Endodermal cell (in vitro differentiated cells): ENCODE data around the gene SCUBE2. TPM values are rescaled to one million over a fixed set of nuclear protein-coding genes. Genes with fewer than 3 reads are reported as not detected.

Experiments
- DNase-seq: peaks from one replicate; pipeline ENCODE4 v3.0.0-alpha.2; 2017
- H3K27ac ChIP-seq: 2 replicates; pipeline ENCODE4 v1.5.1; 2013; ENCODE audit warnings: mild to moderate bottlenecking, low read depth, low read length, moderate library complexity
- H3K27me3 ChIP-seq: 2 replicates; pipeline ENCODE4 v1.6.1; 2013; ENCODE audit warnings: mild to moderate bottlenecking, low read length, moderate library complexity; ENCODE audit not compliant: insufficient read depth, control insufficient read depth, poor library complexity, severe bottlenecking
- H3K36me3 ChIP-seq: 2 replicates; pipeline ENCODE4 v1.7.0; 2013; ENCODE audit warnings: mild to moderate bottlenecking, low read length, moderate library complexity; ENCODE audit not compliant: control insufficient read depth, insufficient read depth
- H3K4me1 ChIP-seq: one replicate; pipeline ENCODE4 v1.7.0; 2013; ENCODE audit warnings: low read length; ENCODE audit not compliant: control insufficient read depth, insufficient read depth
- H3K4me3 ChIP-seq: 2 replicates; pipeline ENCODE4 v1.5.1; 2013; ENCODE audit warnings: mild to moderate bottlenecking, low read length, moderate library complexity
- H3K9ac ChIP-seq: 2 replicates; pipeline ENCODE4 v1.6.1; 2013; ENCODE audit warnings: mild to moderate bottlenecking, low read length, moderate library complexity; ENCODE audit not compliant: poor library complexity, severe bottlenecking; ENCODE audit errors: extremely low read depth
- H3K9me3 ChIP-seq: 2 replicates; pipeline ENCODE4 v1.6.1; 2013; ENCODE audit warnings: mild to moderate bottlenecking, low read length, moderate library complexity; ENCODE audit not compliant: control insufficient read depth
- H3K27ac Mint-ChIP-seq: 2 replicates; pipeline ENCODE4 v1.8.0; 2020; ENCODE audit warnings: mixed read lengths
- H3K27me3 Mint-ChIP-seq: 2 replicates; pipeline ENCODE4 v1.8.0; 2021; ENCODE audit warnings: mild to moderate bottlenecking, mixed read lengths; ENCODE audit not compliant: insufficient read depth
- H3K36me3 Mint-ChIP-seq: 2 replicates; pipeline ENCODE4 v1.8.0; 2020; ENCODE audit warnings: low read depth, mixed read lengths
- H3K4me1 Mint-ChIP-seq: 2 replicates; pipeline ENCODE4 v1.8.0; 2020; ENCODE audit warnings: mixed read lengths
- H3K4me3 Mint-ChIP-seq: 2 replicates; pipeline ENCODE4 v1.8.0; 2020; ENCODE audit warnings: mild to moderate bottlenecking, moderate library complexity, mixed read lengths
- H3K9me3 Mint-ChIP-seq: 2 replicates; pipeline ENCODE4 v1.8.0; 2020; ENCODE audit warnings: mild to moderate bottlenecking, mixed read lengths
- WGBS, 2 experiments: methylation state at CpG; one replicate each; pipeline versions ENCODE4 v1.1.5 to v1.1.7; 2013; ENCODE audit warnings: missing lambda C conversion rate in 2 of 2, mixed read lengths in 1 of 2; ENCODE audit not compliant: insufficient coverage in 1 of 2, insufficient read length in 1 of 2; 5-methylcytosine and 5-hydroxymethylcytosine counted together
- total RNA-seq, 2 donors: library from RNA; stranded (reverse); fragmentation: NEBNext Ultra II Directional in 1 of 2; extraction: Animal tissue kit (Norgen Biotek cat#: 25700) in 1 of 2; gene quantifications; 2 replicates in 1 of 2; 3 replicates in 1 of 2; pipeline ENCODE4 v1.2.1, GENCODE V29; 2021
- TF ChIP-seq, protein P1 (sequence below): fragments of 200-600 bp; sonication (generic); conservative IDR thresholded peaks from 2 replicates; pipeline ENCODE4 v1.5.0; 2021; ENCODE audit warnings: antibody characterized with exemption, mild to moderate bottlenecking

Gene SCUBE2
- total RNA-seq, 2 donors from 2014 or later, result 1.5 to 2.0 TPM

DNA sequence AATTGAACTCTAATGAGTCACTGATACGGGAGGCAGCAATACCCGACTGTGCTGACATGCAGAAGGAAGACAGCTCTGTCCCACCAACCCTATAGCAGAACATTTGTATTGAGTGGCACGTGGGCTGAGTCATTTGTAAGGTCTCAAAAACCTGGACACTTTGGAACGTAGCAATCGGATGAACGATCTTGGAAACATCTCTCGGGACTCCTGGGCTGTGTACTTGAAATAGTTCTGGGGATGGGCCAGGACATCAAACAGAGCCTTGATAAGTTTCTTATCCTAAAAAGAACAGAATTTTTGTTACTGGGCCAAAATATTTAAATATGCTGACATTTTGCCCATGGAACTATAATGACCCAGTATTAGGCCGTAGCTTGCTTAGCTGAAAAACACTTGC lies 70.5 kb downstream of the SCUBE2 start:
- H3K4me1 ChIP-seq, result no peaks in the 10 kb centered on the region
- H3K9ac ChIP-seq, result no peak overlapping the region
- Mint-ChIP-seq H3K4me3 (no peak overlapping the region), H3K36me3 (no peaks in the 10 kb centered on the region), H3K27ac (no peak overlapping the region), H3K9me3 (no peaks in the 10 kb centered on the region), H3K27me3 (peaks cover 3% of the 10 kb centered on the region), H3K4me1 (no peaks in the 10 kb centered on the region)
- WGBS, 2 experiments, result 89 to 93% methylated on average over 7 to 8 of the region's 8 CpGs
- H3K4me3 ChIP-seq, result no peak overlapping the region
- H3K36me3 ChIP-seq, result no peaks in the 10 kb centered on the region
- no peaks in the 10 kb centered on the region for H3K27me3 ChIP-seq
- H3K27ac ChIP-seq, result no peak overlapping the region
- TF ChIP-seq, protein P1, sequence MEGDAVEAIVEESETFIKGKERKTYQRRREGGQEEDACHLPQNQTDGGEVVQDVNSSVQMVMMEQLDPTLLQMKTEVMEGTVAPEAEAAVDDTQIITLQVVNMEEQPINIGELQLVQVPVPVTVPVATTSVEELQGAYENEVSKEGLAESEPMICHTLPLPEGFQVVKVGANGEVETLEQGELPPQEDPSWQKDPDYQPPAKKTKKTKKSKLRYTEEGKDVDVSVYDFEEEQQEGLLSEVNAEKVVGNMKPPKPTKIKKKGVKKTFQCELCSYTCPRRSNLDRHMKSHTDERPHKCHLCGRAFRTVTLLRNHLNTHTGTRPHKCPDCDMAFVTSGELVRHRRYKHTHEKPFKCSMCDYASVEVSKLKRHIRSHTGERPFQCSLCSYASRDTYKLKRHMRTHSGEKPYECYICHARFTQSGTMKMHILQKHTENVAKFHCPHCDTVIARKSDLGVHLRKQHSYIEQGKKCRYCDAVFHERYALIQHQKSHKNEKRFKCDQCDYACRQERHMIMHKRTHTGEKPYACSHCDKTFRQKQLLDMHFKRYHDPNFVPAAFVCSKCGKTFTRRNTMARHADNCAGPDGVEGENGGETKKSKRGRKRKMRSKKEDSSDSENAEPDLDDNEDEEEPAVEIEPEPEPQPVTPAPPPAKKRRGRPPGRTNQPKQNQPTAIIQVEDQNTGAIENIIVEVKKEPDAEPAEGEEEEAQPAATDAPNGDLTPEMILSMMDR, result no peak
- DNase-seq, result no peak
- H3K9me3 ChIP-seq, result no peaks in the 10 kb centered on the region

DNA sequence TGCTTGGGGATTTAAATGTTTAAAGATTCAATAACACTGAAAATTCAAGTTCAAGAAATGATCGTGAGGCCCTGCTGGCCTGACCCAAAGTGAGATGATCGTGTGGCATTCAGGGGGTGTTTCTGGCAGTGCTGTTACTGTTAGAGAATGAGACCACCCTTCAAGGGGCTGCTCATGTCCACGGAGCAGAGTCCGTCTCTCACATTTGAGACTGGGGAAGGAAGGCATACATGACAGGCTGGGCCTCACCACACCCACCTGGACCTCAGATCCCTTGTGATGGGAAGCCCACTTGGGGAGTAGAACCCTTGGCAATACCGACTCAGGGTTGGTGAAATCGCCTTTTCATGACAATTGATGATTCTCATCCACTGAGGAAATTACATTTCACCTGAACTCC lies 71.5 kb downstream of the SCUBE2 start:
- no peaks in the 10 kb centered on the region for H3K36me3 Mint-ChIP-seq
- Histone ChIP-seq H3K27me3 (no peaks in the 10 kb centered on the region), H3K27ac (no peak overlapping the region), H3K9me3 (no peaks in the 10 kb centered on the region), H3K4me1 (no peaks in the 10 kb centered on the region), H3K4me3 (no peak overlapping the region), H3K36me3 (no peaks in the 10 kb centered on the region), H3K9ac (no peak overlapping the region)
- H3K4me3 Mint-ChIP-seq, result no peak overlapping the region
- DNase-seq, result no peak
- peaks cover 3% of the 10 kb centered on the region for H3K27me3 Mint-ChIP-seq
- H3K27ac Mint-ChIP-seq, result no peak overlapping the region
- H3K4me1 Mint-ChIP-seq, result no peaks in the 10 kb centered on the region
- 92 to 96% methylated on average over 4 to 6 of the region's 6 CpGs for WGBS, 2 experiments
- TF ChIP-seq, protein P1, result no peak
- H3K9me3 Mint-ChIP-seq, result no peaks in the 10 kb centered on the region

DNA sequence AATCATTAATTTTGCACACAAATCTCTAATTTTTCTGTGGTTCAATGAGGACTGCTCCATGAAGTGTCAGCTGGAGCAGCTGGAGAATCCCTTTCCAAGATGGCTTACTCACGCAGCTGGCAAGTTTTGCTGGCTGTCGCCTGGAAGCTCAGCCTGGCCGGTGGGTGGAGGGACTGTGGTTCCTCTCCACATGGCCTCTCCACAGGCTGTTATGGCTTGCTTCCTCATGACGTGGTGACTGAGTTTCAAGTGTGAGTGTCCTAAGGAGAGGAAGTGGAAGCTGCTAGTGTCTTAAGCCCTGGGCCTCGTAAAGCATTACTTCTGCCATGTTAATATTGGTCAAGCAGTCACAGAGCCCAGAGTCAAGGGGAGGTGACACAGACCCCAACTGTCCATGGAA lies 73.6 kb downstream of the SCUBE2 start:
- 90 to 91% methylated on average over 5 of the region's 5 CpGs for WGBS, 2 experiments
- H3K27me3 Mint-ChIP-seq, result peaks cover 3% of the 10 kb centered on the region
- Histone ChIP-seq H3K36me3 (no peaks in the 10 kb centered on the region), H3K4me1 (no peaks in the 10 kb centered on the region), H3K9me3 (no peaks in the 10 kb centered on the region), H3K27ac (no peak overlapping the region), H3K9ac (no peak overlapping the region), H3K4me3 (no peak overlapping the region), H3K27me3 (no peaks in the 10 kb centered on the region)
- no peak overlapping the region for H3K4me3 Mint-ChIP-seq
- H3K4me1 Mint-ChIP-seq, result no peaks in the 10 kb centered on the region
- H3K36me3 Mint-ChIP-seq, result no peaks in the 10 kb centered on the region
- no peak overlapping the region for H3K27ac Mint-ChIP-seq
- TF ChIP-seq, protein P1, result no peak
- DNase-seq, result no peak
- H3K9me3 Mint-ChIP-seq, result no peaks in the 10 kb centered on the region
